HG02970 (cell line): ENCODE results near the gene HID1.
"Not testable (repeated sequence)": the region's sequence is repeated elsewhere in the genome, so short reads cannot be mapped to it uniquely, and the experiment has no call there.

Source experiments
- ATAC-seq: cut with Tn5 transposase; IDR thresholded peaks from one replicate; pipeline ENCODE4 v1.9.1; 2021; ENCODE audit warnings: mild to moderate bottlenecking, moderate library complexity, moderate number of reproducible peaks; ENCODE audit not compliant: unreplicated experiment, low FRiP score

Gene HID1

GRCh38 chr17:75001915-75002843 is 29.6 kb upstream of the HID1 start:
- no peak for ATAC-seq

- no peak for ATAC-seq
Measured at GRCh38 chr17:74999523-74999922, 27.0 kb upstream of the HID1 start.

DNA sequence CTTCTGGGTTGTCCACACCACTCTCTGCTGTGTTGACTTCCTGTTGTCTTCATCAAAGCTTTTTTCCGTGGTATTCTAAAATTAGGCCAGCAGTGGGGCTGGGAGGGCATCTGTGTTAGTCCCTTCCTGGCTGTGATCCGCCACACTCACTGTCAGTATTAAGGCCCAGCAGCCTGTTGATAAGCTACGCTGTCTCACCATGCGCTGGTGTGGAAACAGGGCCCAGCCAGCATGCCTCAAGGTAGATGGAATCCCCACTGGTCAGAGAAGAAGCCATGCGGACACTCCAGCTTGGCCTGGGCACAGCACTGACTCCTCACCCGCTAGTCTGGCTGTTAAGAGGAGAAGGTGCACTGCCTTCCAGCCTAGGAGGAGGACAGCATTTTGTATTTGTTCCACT is 26.2 kb upstream of the HID1 start:
- ATAC-seq, result no peak

DNA sequence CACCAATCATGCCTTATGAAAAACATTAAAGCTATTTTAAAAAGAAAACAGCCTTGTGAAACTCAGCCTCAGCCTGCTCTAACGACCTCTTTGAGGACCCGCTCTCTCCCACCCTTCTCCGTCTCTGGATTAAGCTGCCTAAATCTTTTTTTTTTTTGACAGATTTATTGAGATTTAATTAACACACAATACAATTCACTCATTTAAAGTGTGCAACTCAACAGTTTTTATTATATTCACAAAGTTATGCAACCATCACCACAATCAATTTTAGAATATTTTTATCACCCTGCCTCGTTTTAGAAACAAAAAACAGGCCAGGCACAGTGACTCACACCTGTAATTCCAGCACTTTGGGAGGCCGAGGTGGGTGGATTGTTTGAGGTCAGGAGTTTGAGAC is 23.3 kb upstream of the HID1 start:
- ATAC-seq, result no peak

DNA sequence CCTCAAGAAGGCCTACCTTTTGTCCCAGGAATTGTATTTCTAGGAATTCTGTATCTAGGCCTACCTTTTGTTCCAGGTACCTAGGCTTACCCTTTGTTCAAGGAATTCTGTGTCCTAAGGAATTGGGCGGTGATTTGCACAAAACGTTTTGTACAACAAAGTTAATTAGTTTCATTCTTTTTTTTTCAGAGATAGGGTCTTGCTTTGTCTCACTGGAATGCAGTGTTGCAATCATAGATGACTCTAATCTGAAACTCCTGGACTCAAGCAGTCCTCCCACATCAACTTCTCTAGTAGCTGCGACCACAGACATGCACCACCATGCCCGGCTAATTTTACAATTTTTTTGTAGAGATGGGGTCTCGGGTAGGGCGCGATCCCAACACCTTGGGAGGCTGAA is 21.9 kb upstream of the HID1 start:
- ATAC-seq, result no peak

DNA sequence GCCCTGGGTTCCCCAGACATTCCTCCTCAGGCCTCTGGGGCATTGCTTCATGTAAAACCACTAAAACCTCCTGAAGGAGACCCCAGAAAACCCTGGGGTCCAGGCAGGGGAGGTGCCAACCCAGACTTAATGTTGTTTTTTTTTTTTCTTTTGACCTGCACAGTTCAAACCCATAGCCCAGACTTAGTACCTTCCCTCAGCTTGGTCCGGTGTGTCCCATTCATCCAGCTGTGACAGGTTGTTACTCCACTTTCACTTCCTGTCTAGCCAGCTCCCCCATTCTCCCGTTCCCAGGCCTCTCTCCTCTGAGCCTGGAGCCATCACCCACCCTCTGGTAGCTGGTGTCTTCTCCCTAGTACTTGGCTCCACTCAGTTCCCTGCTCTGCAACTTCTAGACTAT is 19.7 kb upstream of the HID1 start:
- ATAC-seq, result no peak

DNA sequence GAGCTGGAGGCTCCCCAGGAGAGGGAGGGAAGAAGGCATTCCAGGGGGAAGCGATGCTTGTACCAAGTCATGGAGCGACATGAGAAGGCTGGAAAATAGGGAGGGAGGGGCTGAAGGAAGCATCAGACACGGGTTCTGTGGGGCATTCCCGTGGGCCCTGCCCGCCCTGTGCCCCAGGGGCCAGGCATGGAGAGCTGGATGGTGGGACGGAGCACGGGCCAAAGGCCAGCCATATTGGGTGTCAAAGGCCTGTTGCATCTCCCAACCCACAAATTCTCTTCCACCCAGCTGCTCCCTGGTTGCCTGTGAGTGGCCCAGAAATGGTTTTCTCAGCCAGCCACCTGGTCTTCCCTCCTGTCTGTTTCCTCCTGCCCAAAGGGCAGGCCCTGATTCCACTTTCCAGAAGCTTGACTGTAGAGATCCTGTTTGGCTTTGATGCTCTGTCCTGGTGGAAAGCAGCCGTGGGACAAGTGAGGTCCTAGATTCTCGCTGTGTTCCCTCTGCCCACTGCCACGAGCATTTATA is 18.1 kb upstream of the HID1 start:
- ATAC-seq, result no peak

DNA sequence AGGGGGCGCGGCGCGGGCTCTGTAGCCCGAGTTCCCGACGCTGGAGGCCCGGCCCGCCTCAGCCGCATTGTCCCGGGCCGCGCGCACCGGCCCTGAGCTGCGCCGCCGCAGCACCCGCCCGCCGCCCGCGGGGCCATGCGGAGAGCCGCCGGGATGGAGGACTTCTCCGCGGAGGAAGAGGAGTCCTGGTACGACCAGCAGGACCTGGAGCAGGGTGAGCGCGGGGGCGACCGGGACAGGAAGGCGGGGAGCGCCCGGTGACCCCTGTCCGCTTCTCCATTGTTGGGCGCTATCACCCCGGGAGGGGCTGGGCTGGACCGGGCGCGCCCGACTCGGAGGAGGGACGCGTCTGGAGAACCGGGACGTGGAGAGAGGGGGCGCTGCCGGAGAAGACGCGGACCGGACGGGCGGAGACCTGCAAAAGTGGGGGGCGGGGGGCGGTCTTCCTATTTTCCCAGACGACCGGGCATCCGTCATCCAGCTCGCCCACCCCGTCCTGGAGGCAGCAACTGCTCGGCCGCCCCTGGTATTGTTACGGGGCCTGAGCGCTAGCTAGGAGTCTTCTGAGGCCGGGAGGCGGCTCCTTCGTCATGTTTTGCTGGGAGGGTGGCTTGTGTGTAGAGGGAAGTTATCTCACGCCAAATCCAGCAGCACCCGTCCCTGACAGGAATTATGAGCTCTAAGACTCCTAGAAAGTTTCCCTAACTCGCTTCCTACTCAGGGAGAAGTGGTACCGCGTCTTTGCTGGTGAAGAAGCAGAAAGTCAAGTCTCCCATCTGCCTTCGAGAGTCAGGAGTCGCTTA is 15.6 kb upstream of the HID1 start:
- peak; percentile 12 for ATAC-seq

- peak; percentile 89 for ATAC-seq
Measured at GRCh38 chr17:74987418-74987908, 14.9 kb upstream of the HID1 start, which contains the start of gene CDR2L. Gene CDR2L, plus strand, starts transcription at chr17:74987632. Its CDS starts 412 bp downstream, at chr17:74988044.

GRCh38 chr17:74986206-74986576 is 13.6 kb upstream of the HID1 start:
- ATAC-seq, result no peak

DNA sequence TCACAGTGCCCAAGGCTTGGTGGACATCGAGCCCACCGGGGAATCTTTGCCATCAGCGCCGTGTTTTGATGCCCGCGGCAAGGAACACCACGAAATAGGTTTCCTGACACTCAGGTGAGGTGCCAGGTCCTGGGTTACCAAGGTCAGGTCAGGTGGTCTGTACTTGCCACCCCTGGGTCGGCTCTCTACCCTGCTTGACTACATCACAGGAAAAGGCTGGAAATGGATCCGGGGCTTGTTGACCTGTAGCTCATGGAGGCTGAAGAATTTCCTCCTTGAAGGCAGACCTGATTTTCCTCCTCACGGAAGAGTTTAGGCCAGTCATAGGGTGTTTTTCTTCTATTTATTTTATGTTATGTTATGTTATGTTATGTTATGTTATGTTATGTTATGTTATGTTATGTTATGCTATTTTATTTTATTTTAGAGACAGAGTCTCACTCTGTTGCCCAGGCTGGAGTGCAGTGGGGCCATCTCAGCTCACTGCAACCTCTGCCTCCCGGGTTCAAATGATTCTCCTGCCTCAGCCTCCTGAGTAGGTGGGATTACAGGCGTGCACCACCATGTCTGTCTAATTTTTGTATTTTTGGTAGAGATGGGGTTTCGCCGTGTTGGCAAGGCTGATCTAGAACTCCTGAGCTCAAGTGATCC is 10.2 kb upstream of the HID1 start:
- ATAC-seq, result not testable (repeated sequence)

DNA sequence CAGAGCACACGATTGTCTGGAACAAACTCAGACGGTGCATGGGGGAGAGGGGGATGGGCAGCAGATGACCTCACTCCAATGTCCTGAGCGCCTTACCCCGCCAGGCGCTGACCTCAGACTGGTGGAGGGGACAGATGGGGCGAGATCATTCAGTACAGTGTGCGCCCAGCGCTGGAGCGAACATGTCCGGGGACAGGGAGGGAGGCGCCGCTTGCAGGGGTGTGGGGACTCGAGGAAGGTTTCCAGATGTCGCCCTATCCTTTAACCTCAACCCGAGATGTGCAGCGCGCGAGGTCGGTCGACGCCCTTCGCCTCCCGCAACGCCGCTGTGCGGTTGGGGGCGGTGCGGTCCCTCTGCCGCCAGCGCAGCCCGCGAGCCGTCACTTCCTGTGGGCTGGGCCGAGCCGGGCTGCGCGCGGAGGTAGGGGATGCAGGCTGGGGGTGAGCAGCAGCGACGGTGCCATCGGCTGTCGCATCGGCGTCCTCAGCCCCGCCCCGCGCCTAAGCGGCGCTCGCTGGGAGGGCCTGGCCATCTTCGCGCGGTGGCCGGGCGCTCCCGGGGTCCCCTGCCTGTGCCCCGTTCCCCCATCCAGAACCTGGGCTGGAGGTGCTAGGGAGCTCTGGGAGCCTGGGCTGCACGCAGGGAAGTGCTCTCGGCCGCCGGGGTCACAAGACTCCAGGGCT is 9.6 kb upstream of the HID1 start:
- ATAC-seq, result peak; percentile 64

DNA sequence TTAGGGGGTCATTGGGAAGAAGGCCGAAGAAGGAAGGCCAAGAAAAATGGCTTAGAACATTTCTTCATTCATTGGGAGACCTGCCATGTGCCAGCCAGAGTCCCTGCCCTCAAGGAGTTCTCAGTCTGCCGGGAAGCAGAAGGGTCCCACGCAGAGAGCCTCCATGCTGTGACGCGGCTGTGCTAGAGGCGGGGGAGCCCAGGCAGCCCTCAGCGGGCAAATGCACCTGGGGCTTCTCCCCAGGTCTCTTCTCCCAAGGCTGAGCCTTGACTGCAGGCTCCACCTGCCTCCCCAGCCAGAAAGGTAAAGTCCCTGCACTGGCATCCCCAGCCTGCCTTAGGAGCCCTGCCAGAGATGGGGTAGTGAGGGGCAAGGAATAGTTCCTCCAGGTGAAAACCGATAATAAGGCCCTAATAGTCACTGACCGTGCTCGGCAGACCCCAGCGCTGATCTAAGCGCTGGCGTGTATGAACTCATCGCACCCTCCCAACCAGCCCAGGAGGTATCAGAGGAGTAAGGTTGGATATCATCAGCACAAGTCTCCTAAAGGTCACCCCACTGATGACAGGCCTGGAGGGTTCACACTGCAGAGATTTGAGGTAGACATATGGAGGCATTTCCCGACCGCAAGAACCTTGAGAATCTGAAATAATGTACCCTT is 8.9 kb upstream of the HID1 start:
- no peak for ATAC-seq

DNA sequence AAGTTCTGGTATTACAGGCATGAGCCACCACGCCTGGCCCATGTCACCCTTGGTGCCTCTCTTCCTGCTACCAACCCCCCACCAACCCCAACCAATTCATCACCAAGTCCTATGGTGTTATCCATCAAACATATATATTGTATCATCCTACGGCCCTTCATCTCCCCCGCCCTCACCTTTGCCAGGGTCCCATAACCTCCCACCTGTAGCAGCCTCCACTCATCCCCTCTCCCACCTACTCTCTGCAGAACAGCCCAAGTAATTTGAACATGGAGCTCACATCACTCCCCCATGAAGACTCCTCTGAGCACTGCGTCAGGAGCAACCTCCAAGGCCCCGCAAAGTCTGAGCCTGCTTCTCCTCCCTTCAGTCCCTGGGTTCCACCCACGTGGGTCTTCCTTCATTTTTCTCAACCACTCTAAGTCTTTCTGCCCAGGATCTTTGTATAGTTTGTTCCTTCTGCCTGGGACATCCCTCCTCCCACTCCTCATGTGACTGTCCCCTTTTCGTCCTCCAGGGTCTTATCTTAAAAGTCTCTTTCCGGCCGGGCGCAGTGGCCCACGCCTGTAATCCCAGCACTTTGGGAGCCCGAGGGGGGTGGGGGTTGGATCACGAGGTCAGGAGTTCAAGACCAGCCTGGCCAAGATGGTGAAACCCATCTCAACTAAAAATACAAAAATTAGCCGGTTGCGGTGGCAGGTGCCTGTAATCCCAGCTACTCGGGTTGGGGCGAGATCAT is 7.0 kb upstream of the HID1 start:
- no peak for ATAC-seq

DNA sequence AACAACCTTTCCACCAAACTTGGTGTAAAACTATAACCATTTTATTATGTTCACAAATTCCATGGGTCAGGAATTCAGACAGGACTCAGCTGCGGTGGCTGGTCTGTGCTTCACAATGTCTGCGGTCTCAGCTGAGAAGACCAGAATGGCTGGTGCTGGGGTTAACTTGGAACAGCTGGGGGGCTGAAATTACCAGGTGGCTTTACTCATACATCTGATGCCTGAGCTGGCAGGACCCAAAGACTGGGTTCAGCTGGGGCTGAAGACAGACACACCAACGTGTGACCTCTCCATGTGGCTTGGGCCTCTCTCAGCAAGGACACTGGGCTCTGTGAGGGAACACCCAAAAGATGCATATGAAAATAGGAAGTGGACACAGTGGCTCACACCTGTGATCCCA is 5.7 kb upstream of the HID1 start:
- no peak for ATAC-seq

DNA sequence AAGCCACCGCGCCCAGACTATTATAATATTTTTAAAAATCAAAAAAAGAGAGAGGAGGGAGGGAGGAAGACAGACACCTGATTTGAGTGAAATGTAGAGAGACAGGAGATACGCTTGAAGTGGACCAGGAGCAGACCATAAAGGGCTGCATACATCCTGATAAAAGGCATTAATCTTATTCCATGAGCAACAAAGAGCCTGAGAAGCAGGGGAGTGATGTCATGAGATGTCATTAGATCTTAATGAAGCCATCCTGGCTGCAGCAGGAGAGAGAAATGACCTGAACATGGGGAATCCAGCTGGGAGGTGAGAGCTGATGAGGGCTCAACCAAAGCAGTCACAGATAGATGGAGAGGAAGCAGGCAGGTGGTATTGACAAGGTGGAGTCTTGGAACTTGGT is 5.2 kb upstream of the HID1 start:
- ATAC-seq, result no peak

- ATAC-seq, result no peak
Measured at GRCh38 chr17:74975943-74976342, 3.4 kb upstream of the HID1 start.

DNA sequence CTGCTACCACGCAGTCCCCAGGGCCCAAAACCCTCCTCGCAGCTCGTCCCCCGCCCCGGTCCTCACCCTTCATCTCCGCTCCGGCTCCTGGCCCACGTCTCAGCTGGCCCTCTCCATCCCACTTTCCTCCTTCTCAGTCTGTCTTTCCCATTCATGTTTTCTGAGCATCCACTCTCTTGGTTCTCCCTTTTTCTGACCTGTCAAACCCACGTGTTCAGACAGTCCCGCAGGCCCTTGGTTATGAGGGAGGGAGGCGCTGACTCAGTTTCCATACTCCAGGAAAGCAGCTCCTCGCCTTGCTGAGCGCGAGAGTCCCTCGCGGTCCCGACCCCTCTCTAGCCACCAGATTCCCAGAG is 392 bp upstream of the HID1 start:
- ATAC-seq, result no peak

GRCh38 chr17:74971842-74972106 is 785 bp downstream of the HID1 start:
- ATAC-seq, result no peak
